ENCODE results near the gene PLBD2.
A peak's percentile ranks its signal among the peaks of the same experiment; 100 is the strongest.

Gene PLBD2

GRCh38 chr12:113409462-113410124, 51.2 kb downstream of the PLBD2 start:
- no peak for DNase-seq (ENCODE audit: low spot score)
- no peak overlapping the region for H3K27ac ChIP-seq
- ChIA-PET CTCF (no interaction called here), POLR2A (ENCODE audit: low non-redundant PET) (no interaction called here)
- TF ChIP-seq CTCF (conservative IDR thresholded peaks at IDR 0.05; ENCODE audit: low read depth) = no peak

GRCh38 chr12:113413488-113413939, 55.1 kb downstream of the PLBD2 start:
- ChIA-PET POLR2A (ENCODE audit: low non-redundant PET) (no interaction called here), CTCF (no interaction called here)
- no peak for TF ChIP-seq CTCF (conservative IDR thresholded peaks at IDR 0.05; ENCODE audit: low read depth)
- H3K27ac ChIP-seq = no peak overlapping the region
- DNase-seq (ENCODE audit: low spot score) = no peak

- DNase-seq (ENCODE audit: low spot score) = no peak
- ChIA-PET CTCF (interaction anchor here (0.5 to 0.7 kb wide), 2 partner anchors 11 to 12 kb away, joined by 3 to 4 read pairs; no protein-coding TSS in a partner anchor), POLR2A (ENCODE audit: low non-redundant PET) (no interaction called here)
- no peak overlapping the region for H3K27ac ChIP-seq
- no peak for TF ChIP-seq CTCF (conservative IDR thresholded peaks at IDR 0.05; ENCODE audit: low read depth)
Measured at GRCh38 chr12:113414519-113415038, 56.2 kb downstream of the PLBD2 start.

GRCh38 chr12:113416091-113416754, 57.8 kb downstream of the PLBD2 start:
- DNase-seq (ENCODE audit: low spot score) = no peak
- no peak for TF ChIP-seq CTCF (conservative IDR thresholded peaks at IDR 0.05; ENCODE audit: low read depth)
- CTCF ChIA-PET = no interaction called here

DNA sequence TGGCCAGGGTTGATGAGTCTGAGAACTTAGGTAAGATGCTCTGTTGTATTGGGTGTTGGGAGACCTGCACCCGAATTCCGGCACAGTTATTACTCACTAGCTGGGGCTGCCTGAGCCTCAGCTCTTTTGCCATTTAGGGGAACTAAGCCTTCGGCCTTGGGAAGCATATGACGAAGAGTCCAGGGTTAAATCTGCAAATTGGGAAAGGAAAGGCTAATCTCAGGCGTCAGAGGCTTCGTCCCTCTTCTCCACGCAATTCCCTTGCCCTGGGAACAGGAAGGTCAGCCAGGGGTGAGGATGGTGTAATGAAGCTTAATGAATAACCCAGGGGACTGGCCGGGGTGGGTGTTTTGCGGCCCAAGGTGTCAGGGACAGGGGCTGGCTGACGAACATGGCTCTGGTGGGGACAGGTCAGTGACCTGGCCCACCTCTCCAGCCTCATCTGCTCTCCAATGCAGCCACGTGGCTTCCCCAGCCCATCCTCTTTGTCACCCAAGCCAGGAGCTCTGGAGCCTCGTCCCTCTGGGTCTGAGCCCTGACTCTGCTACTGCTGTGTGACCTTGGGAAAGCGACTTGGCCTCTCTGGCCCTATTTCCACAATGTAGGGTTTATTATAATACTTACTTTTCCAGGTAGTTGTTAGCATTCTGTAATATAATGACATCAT, 60.0 kb downstream of the PLBD2 start:
- H3K27ac ChIP-seq = no peak overlapping the region
- no peak for DNase-seq (ENCODE audit: low spot score)
- POLR2A ChIA-PET (ENCODE audit: low non-redundant PET) = no interaction called here
- CTCF ChIA-PET = interaction anchor here (0.8 kb wide), 1 partner anchor 108 kb away, joined by 3 read pairs; no protein-coding TSS in a partner anchor
- TF ChIP-seq CTCF (conservative IDR thresholded peaks at IDR 0.05; ENCODE audit: low read depth) = no peak

More at GRCh38 chr12:113416091-113416754, 57.8 kb downstream of the PLBD2 start:
- POLR2A ChIA-PET (ENCODE audit: low non-redundant PET) = no interaction called here
- no peak overlapping the region for H3K27ac ChIP-seq

DNA sequence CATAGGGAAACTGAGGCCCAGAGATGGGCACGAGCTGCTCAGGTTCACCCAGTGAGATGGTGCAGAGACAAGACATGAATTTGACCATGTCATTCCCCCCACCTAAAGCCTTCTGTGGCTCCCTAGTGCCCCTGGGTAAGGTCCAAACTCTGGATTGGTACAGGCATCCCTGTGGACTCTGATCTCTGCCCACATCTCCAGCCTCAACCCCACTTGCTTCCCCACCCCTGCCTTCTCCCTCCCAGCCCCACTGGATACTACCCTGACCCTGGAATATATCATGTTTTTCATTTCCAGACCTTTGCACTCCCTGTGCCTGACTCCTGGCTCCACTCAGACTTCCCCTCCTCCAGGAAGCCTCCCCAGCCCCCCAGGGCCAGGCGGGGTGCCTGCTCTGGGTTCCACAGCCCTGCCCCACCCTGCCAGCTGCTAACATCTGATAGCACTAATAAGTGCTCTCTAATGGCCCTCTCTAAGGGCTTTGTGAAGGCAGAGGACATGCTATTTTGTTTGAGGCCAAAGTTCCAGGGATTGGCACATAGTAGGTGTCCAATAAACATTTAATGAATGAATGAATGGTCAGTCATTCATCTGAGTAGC, 62.7 kb downstream of the PLBD2 start:
- POLR2A ChIA-PET (ENCODE audit: low non-redundant PET) = no interaction called here
- peak overlapping the region; percentile 83; the same call in 1 of the 2 replicates for H3K27ac ChIP-seq
- CTCF ChIA-PET = interaction anchor here (0.7 kb wide), 1 partner anchor 1281 kb away, joined by 3 read pairs; no protein-coding TSS in a partner anchor

More for the DNA sequence above, 62.7 kb downstream of the PLBD2 start:
- no peak for TF ChIP-seq CTCF (conservative IDR thresholded peaks at IDR 0.05; ENCODE audit: low read depth)
- DNase-seq (ENCODE audit: low spot score) = no peak
